Testis (tissue), 3 donors: ENCODE measurements around the gene STAP1. TPM values are rescaled to one million over a fixed set of nuclear protein-coding genes. Genes with fewer than 3 reads are reported as not detected.

Source experiments
- DNase-seq: peaks from one replicate; pipeline ENCODE4 v3.0.0-alpha.2; 2019
- H3K27ac ChIP-seq, 2 donors: fragments of 200-600 bp; sonication (generic); one replicate each; pipeline ENCODE4 v1.5.1; 2019
- H3K27me3 ChIP-seq: fragments of 200-600 bp; sonication (generic); one replicate; pipeline ENCODE4 v1.5.1; 2019
- H3K36me3 ChIP-seq: fragments of 200-600 bp; sonication (generic); one replicate; pipeline ENCODE4 v1.5.1; 2017; ENCODE audit warnings: low read depth; ENCODE audit errors: missing control alignments
- H3K4me1 ChIP-seq: fragments of 200-600 bp; sonication (generic); one replicate; pipeline ENCODE4 v1.5.1; 2019
- H3K4me3 ChIP-seq, 2 donors: fragments of 200-600 bp; sonication (generic); one replicate each; pipeline ENCODE4 v1.5.1; 2017 to 2019
- H3K9me3 ChIP-seq: fragments of 200-600 bp; sonication (generic); one replicate; pipeline ENCODE4 v1.5.1; 2017
- CTCF ChIP-seq, 3 experiments: fragments of 450-650 bp in 2 of 3; fragments of 200-600 bp in 1 of 3; sonication (generic) in 1 of 3; IDR thresholded peaks; one replicate each; pipeline ENCODE4 v1.5.1; 2016 to 2019; ENCODE audit warnings: antibody characterized with exemption in 3 of 3, mild to moderate bottlenecking in 2 of 3, moderate library complexity in 1 of 3
- POLR2A ChIP-seq: fragments of 450-650 bp; IDR thresholded peaks from one replicate; pipeline ENCODE4 v1.6.1; 2017; ENCODE audit warnings: antibody characterized with exemption, mild to moderate bottlenecking, moderate library complexity
- WGBS, 2 donors: methylation state at CpG; one replicate each; pipeline ENCODE4 v1.1.5; 2018; 5-methylcytosine and 5-hydroxymethylcytosine counted together
- intact Hi-C: fragments of 100-400 bp; cut with DNase I; formaldehyde crosslinking; loops from one replicate; pipeline ENCODE4 v1.15.1; 2023; ENCODE audit warnings: low total_unique reads
- polyA plus RNA-seq: library from polyadenylated mRNA; stranded (reverse); fragments of 350-450 nt; fragmentation: Illumina TruSeq; extraction: RNeasy Lipid Tissue Mini Kit (QIAGEN cat#74804); gene quantifications from one replicate; pipeline ENCODE4 v1.2.3, GENCODE V29; 2014; ENCODE audit warnings: low read depth, low replicate concordance; ENCODE audit not compliant: insufficient read depth
- total RNA-seq, 2 donors: library from RNA; depleted of rRNA; stranded (reverse); fragments of >200 nt; gene quantifications; one replicate each; pipeline ENCODE4 v1.2.3, GENCODE V29; 2016

Gene STAP1
- total and polyA plus RNA-seq, 3 donors from 2014 or later = 0.93 to 3.0 (median 2.7) TPM

- DNase-seq = no peak
- intact Hi-C loops = no loop called here
- 91% methylated on average over 4 of the region's 4 CpGs for WGBS, 2 donors
- Histone ChIP-seq H3K27ac (no peak overlapping the region), H3K4me3 (no peak overlapping the region), H3K27me3 (no peaks in the 10 kb centered on the region), H3K4me1 (no peaks in the 10 kb centered on the region), H3K9me3 (no peaks in the 10 kb centered on the region), H3K36me3 (no peaks in the 10 kb centered on the region)
- no peak for TF ChIP-seq POLR2A
- no peak for TF ChIP-seq CTCF (IDR thresholded peaks at IDR 0.05)
Measured at GRCh38 chr4:67608027-67608426, 49.5 kb downstream of the STAP1 start.

GRCh38 chr4:67614186-67614585 is 55.7 kb downstream of the STAP1 start:
- Histone ChIP-seq H3K27ac (no peak overlapping the region), H3K27me3 (no peaks in the 10 kb centered on the region), H3K9me3 (no peaks in the 10 kb centered on the region), H3K4me3 (no peak overlapping the region), H3K36me3 (no peaks in the 10 kb centered on the region), H3K4me1 (no peaks in the 10 kb centered on the region)
- DNase-seq = no peak
- WGBS, 2 donors = 93 to 99% methylated on average over 4 of the region's 4 CpGs
- TF ChIP-seq POLR2A = no peak
- TF ChIP-seq CTCF (IDR thresholded peaks at IDR 0.05) = no peak
- intact Hi-C loops = no loop called here

- H3K27ac ChIP-seq = no peak overlapping the region
- intact Hi-C loops = no loop called here
- no peak for TF ChIP-seq CTCF (IDR thresholded peaks at IDR 0.05)
- TF ChIP-seq POLR2A = no peak
- no peaks in the 10 kb centered on the region for H3K4me1 ChIP-seq
- H3K9me3 ChIP-seq = no peaks in the 10 kb centered on the region
- no peaks in the 10 kb centered on the region for H3K27me3 ChIP-seq
- 96 to 98% methylated on average over 5 of the region's 5 CpGs for WGBS, 2 donors
- no peaks in the 10 kb centered on the region for H3K36me3 ChIP-seq
- DNase-seq = no peak
- no peak overlapping the region for H3K4me3 ChIP-seq
Measured at GRCh38 chr4:67615119-67615518, 56.6 kb downstream of the STAP1 start.

- TF ChIP-seq POLR2A (no peak), CTCF (IDR thresholded peaks at IDR 0.05) (no peak)
- WGBS, 2 donors = 87 to 98% methylated on average over 1 of the region's 1 CpG
- Histone ChIP-seq H3K9me3 (no peaks in the 10 kb centered on the region), H3K4me1 (no peaks in the 10 kb centered on the region), H3K27me3 (no peaks in the 10 kb centered on the region), H3K36me3 (no peaks in the 10 kb centered on the region), H3K4me3 (no peak overlapping the region), H3K27ac (no peak overlapping the region)
- intact Hi-C loops = no loop called here
- DNase-seq = no peak
Measured at GRCh38 chr4:67616478-67616877, 58.0 kb downstream of the STAP1 start.

- no peak for TF ChIP-seq POLR2A
- no peak for TF ChIP-seq CTCF (IDR thresholded peaks at IDR 0.05)
- no peak overlapping the region for H3K4me3 ChIP-seq
- H3K36me3 ChIP-seq = no peaks in the 10 kb centered on the region
- H3K27me3 ChIP-seq = no peaks in the 10 kb centered on the region
- WGBS, 2 donors = 65 to 73% methylated on average over 3 of the region's 3 CpGs
- H3K27ac ChIP-seq = no peak overlapping the region
- intact Hi-C loops = no loop called here
- no peaks in the 10 kb centered on the region for H3K9me3 ChIP-seq
- H3K4me1 ChIP-seq = no peaks in the 10 kb centered on the region
- DNase-seq = no peak
Measured at GRCh38 chr4:67624939-67625338, 66.4 kb downstream of the STAP1 start.
